GM11168 (cell line): ENCODE data around the gene CSN3.

Source experiments
- in situ Hi-C: fragments of 300-500 bp; cut with MboI; formaldehyde crosslinking; loops from one replicate; pipeline ENCODE4 v1.12.0; 2022; ENCODE audit warnings: low sequenced_read_pairs; ENCODE audit not compliant: unreplicated experiment

CSN3 gene

DNA sequence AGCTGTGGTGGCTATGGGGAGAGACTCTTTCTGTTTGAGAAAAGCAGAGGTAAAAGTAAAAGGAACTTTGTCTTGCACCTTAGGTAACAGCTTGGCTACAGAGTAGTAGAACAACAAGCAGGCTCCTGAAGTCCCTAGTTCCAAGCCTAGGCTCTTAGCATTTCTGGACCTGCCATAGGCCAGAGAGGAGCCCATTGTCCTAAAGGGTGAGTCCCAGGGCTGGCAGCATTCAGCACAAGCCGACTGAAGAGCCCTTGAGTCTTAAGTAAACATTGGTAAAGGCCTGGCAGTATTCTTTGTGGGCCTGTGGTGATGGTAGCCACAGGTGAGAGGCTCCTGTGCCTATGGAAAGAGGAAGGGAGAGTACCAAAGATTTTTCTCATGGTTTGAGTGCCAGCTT is 38.2 kb downstream of the CSN3 start:
- in situ Hi-C loops = no loop called here

DNA sequence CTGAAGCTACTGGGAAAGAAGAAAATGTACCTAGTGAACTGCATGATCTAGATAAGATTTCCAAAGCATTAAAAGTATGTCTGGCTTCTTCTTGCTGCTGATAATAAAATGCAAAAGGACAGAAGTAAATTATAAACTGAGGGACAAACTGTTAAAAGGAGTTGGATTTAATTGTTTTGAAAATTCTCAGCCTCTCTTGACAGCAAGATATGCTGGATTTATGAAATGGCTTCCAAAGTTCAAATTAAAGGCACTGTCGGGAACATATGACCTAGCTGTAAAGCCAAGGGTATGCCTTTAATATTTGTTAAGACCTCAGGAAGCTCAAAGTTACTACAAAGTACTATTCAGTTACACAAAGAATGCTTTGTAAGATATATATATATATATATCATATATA is 46.3 kb downstream of the CSN3 start:
- in situ Hi-C loops = no loop called here

GRCh38 chr4:70291341-70291740 is 48.9 kb downstream of the CSN3 start:
- in situ Hi-C loops = no loop called here

DNA sequence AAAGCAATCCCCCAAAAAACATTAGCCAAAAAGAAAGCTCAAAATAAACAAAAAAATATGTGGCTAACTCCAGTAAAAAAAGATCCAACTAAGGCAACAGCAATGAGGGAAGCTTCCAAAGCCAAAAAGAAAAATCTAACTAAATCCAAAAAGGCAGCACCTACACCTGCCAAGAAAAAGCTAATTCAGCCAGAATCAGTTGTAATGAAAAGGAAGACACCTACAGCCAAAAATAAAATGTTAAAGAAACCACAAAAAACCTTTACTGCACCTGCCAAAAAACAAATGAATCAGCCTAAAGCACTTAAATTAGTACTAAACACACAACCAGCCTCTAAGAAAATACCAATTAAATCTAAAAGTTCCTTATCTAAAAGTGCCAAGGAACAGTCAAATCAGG is 55.2 kb downstream of the CSN3 start:
- in situ Hi-C loops = no loop called here

DNA sequence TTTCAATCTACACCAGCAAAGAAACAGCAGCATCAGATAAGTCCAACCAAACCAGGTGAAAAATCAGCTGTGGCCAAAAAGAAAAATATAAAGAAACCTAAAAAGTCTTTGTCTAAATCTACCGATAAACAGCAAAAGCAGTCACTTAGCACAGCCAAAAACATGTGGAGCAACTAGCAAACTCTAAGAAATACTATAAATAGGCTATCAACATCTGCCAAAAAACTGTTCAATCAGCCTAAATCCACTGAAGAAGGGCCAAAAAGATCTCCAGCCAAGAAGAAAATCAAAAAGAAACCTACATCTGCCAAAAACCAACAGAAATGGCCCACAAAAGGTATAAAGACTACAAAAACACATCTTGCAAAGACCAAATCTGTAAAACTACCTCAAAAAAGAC is 55.7 kb downstream of the CSN3 start:
- in situ Hi-C loops = no loop called here

DNA sequence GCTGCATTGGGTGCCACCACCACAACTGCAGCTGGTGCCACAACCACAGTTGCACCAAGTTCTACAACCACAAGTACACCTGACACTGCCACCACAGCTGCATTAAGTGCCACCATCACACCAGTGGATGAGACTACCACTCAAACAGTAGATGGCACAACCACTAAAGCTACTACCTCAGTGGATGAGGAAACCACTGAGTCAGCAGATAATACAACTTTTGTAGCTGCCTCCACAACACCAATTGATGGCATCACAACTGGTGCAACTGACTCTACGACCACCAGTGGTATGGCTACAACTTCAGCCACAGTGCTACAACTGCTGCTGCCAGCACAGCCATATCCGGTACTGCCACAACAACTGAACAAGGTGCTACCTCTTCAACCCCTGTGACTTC is 57.2 kb downstream of the CSN3 start:
- in situ Hi-C loops = no loop called here

DNA sequence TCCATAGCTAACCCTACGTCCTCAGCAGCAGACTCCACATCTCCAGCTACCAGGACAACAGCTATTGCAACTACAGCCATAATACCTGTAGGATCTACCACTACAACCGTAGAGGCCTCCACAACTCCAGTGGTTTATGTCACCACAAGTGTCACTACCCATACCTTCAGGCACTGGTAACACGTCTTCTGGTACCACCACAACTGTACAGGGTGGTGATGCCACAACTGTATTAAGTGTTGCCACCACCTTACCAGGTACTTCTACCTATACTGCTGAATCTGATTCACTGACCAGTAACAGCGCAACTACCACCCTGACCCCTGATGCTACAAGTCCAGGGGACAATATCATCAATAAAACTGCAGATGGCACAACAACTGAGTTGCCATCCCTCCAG is 57.8 kb downstream of the CSN3 start:
- in situ Hi-C loops = no loop called here
